SK-N-SH (cell line): Measurements from ENCODE around the gene MYOG. TPM values are rescaled to one million over a fixed set of nuclear protein-coding genes. Genes with fewer than 3 reads are reported as not detected.

ENCODE experiments used
- CTCF ChIA-PET: fragments of 300-600, 350-600 bp; formaldehyde crosslinking; extraction: SDS; loops from one replicate; lab custom pipeline; 2021; lab: Yijun Ruan, JAX
- POLR2A ChIA-PET: fragments of 350-600 bp; sonication (Branson Sonifier 250); formaldehyde crosslinking; extraction: SDS; loops from one replicate; lab custom pipeline; 2020; ENCODE audit warnings: antibody characterized with exemption, inconsistent platforms; lab: Yijun Ruan, JAX
- DNase-seq: peaks from one replicate; pipeline ENCODE4 v3.0.0; 2012
- H2AFZ ChIP-seq: fragments of 200-600 bp; sonication (generic); 2 replicates; pipeline ENCODE4 v1.8.1; 2016; ENCODE audit warnings: antibody characterized with exemption, mild to moderate bottlenecking, low read depth
- H3F3A ChIP-seq: fragments of 200-600 bp; sonication (generic); replicated peaks from 2 replicates; pipeline ENCODE3; 2016; ENCODE audit warnings: antibody characterized with exemption, mild to moderate bottlenecking; ENCODE audit not compliant: insufficient read depth
- H3K27ac ChIP-seq, 2 experiments: fragments of 200-500 bp in 1 of 2; fragments of 200-600 bp in 1 of 2; sonication (Bioruptor generic) in 1 of 2; sonication (generic), shearing (Covaris generic) in 1 of 2; 2 replicates each; pipeline versions ENCODE4 v1.5.1 to v1.6.1; 2014 to 2016; ENCODE audit warnings: low read depth in 2 of 2, inconsistent platforms in 1 of 2, low read length in 1 of 2, mild to moderate bottlenecking in 1 of 2, mixed read lengths in 1 of 2
- H3K27me3 ChIP-seq: fragments of 200-600 bp; sonication (generic), shearing (Covaris generic); 2 replicates; pipeline ENCODE4 v1.6.1; 2016; ENCODE audit warnings: mixed run types; ENCODE audit not compliant: insufficient read depth
- H3K36me3 ChIP-seq, 2 experiments: fragments of 200-500 bp in 1 of 2; fragments of 200-600 bp in 1 of 2; sonication (Bioruptor generic) in 1 of 2; sonication (generic) in 1 of 2; replicated peaks in 1 of 2; 2 replicates each; pipeline versions ENCODE3 to v1.5.1; 2014 to 2016; ENCODE audit warnings: low read length in 1 of 2, mild to moderate bottlenecking in 1 of 2; ENCODE audit not compliant: insufficient read depth in 2 of 2, control insufficient read depth in 1 of 2
- H3K4me1 ChIP-seq, 2 experiments: fragments of 200-500 bp in 1 of 2; fragments of 200-600 bp in 1 of 2; sonication (Bioruptor generic) in 1 of 2; sonication (generic), shearing (Covaris generic) in 1 of 2; 2 replicates each; pipeline versions ENCODE4 v1.5.1 to v1.6.1; 2014 to 2016; ENCODE audit warnings: low read depth in 1 of 2, low read length in 1 of 2, mixed run types in 1 of 2; ENCODE audit not compliant: insufficient read depth in 2 of 2, control insufficient read depth in 1 of 2
- H3K4me2 ChIP-seq: fragments of 200-600 bp; sonication (generic), shearing (Covaris generic); 2 replicates; pipeline ENCODE4 v1.6.1; 2017; ENCODE audit warnings: mixed run types
- H3K4me3 ChIP-seq, 2 experiments: fragments of 200-500 bp in 1 of 2; fragments of 200-600 bp in 1 of 2; sonication (Bioruptor generic) in 1 of 2; sonication (generic), shearing (Covaris generic) in 1 of 2; 2 replicates each; pipeline versions ENCODE4 v1.5.1 to v1.8.1; 2014 to 2016; ENCODE audit warnings: low read depth in 2 of 2, inconsistent platforms in 1 of 2, low read length in 1 of 2, mild to moderate bottlenecking in 1 of 2, mixed read lengths in 1 of 2, moderate library complexity in 1 of 2
- H3K79me2 ChIP-seq: fragments of 200-600 bp; sonication (generic); 2 replicates; pipeline ENCODE4 v1.8.1; 2017; ENCODE audit warnings: mild to moderate bottlenecking; ENCODE audit not compliant: insufficient read depth
- H3K9ac ChIP-seq: fragments of 200-600 bp; sonication (generic); 2 replicates; pipeline ENCODE4 v1.6.1; 2017; ENCODE audit warnings: mixed run types
- H3K9me2 ChIP-seq: fragments of 200-600 bp; sonication (generic); 2 replicates; pipeline ENCODE4 v1.6.1; 2017; ENCODE audit warnings: mixed run types
- H3K9me3 ChIP-seq: fragments of 200-600 bp; sonication (generic); 2 replicates; pipeline ENCODE4 v1.6.1; 2017; ENCODE audit warnings: mixed run types, mild to moderate bottlenecking, moderate library complexity
- H4K20me1 ChIP-seq: fragments of 200-600 bp; sonication (generic); 2 replicates; pipeline ENCODE4 v1.6.1; 2017; ENCODE audit warnings: mild to moderate bottlenecking, mixed run types; ENCODE audit not compliant: insufficient read depth
- FOSL2 ChIP-seq: IDR thresholded peaks from 2 replicates; pipeline ENCODE4 v1.4.0; 2012; ENCODE audit warnings: low read depth, mild to moderate bottlenecking, moderate library complexity, borderline replicate concordance
- MXI1 ChIP-seq: IDR thresholded peaks from 2 replicates; pipeline ENCODE4 v1.6.1; 2012; ENCODE audit warnings: mild to moderate bottlenecking, low read depth, low read length, improper control_type of control experiment
- SIN3A ChIP-seq: IDR thresholded peaks from 2 replicates; pipeline ENCODE4 v1.6.1; 2012; ENCODE audit warnings: low read depth, mild to moderate bottlenecking, low read length, moderate library complexity, borderline replicate concordance
- TCF12 ChIP-seq: IDR thresholded peaks from 2 replicates; pipeline ENCODE4 v1.4.0; 2012
- TEAD4 ChIP-seq: IDR thresholded peaks from 2 replicates; pipeline ENCODE4 v1.4.0; 2012; ENCODE audit warnings: mild to moderate bottlenecking, borderline replicate concordance; ENCODE audit not compliant: insufficient read depth
- YY1 ChIP-seq: IDR thresholded peaks from 2 replicates; pipeline ENCODE4 v1.4.0; 2012; ENCODE audit warnings: low read depth, mild to moderate bottlenecking
- WGBS: methylation state at CpG from one replicate; pipeline ENCODE4 v1.1.6; 2017; ENCODE audit warnings: low lambda C conversion rate; 5-methylcytosine and 5-hydroxymethylcytosine counted together
- polyA plus RNA-seq, 3 experiments: library from polyadenylated mRNA; depleted of rRNA; stranded (reverse); fragments of >200 nt; gene quantifications; 2 replicates each; pipeline ENCODE4 v1.2.3, GENCODE V29; 2012
- TF ChIP-seq, protein P1 (sequence below): IDR thresholded peaks from 2 replicates; pipeline ENCODE4; 2012
- TF ChIP-seq, protein P2 (sequence below): fragments of 200-600 bp; sonication (generic); IDR thresholded peaks from 2 replicates; pipeline ENCODE4 v1.6.1; 2017; ENCODE audit warnings: antibody characterized with exemption, mild to moderate bottlenecking, moderate library complexity
- TF ChIP-seq, protein P3 (sequence below): fragments of 150-350 bp; IDR thresholded peaks from 2 replicates; pipeline ENCODE4 v1.6.1; 2017; ENCODE audit warnings: antibody characterized with exemption, low read length, low read depth, borderline replicate concordance
- TF ChIP-seq, protein P4 (sequence below): IDR thresholded peaks from 2 replicates; pipeline ENCODE4 v1.4.0; 2012; ENCODE audit warnings: low read depth

Gene MYOG
- polyA plus RNA-seq, 1 of the 3 experiments (the other 2 are of a cell fraction), result not detected

DNA sequence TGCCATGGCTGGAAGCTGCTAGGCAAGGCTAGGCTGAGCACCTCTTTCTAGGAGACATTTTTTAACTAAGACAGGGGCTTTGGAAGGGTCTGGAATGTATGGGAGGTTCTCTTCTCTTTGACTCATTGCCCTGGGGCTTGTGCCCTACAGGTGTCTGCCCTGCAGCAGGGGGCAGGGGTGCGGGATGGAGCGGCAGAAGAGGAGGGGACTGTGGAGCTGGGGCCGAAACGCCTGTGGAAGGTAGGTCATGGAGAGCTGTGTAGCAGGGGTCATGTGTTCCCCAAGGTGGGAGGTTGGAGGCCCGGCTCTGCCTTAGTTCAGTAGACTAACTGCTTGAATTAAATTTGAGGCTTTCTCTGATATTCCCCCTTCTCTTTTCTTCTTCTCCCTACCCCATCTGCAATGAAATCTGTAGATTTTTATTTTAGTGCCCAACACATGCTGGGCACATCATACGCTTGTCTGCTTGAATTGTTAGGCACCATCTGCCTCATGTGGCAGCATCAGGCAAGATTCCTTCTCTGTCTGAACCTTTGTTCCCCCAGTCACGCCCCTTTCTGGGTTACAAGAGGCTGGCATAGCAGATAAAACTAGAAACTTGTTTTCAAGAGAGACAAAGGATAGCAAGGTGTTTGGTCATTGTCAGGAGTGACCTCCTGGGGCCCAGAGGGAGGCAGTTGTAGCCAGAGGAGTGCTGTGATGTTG lies 41.1 kb downstream of the MYOG start:
- 82% methylated on average over 7 of the region's 7 CpGs for WGBS
- H3K36me3 ChIP-seq, result no peaks in the 10 kb centered on the region
- CTCF ChIA-PET, result interaction anchor here (2.2 to 16.3 kb wide), 5 partner anchors 9 to 225 kb away, joined by 5 to 454 read pairs (median 228); partner anchors contain the start of gene ADORA1

More for the DNA sequence above, 41.1 kb downstream of the MYOG start:
- peaks cover 5 to 13% of the 10 kb centered on the region in 2 experiments; a peak in 3 of 4 replicates for H3K4me1 ChIP-seq
- no peaks in the 10 kb centered on the region for H3K9me2 ChIP-seq
- no peak for TF ChIP-seq TCF12
- TF ChIP-seq, protein P1, sequence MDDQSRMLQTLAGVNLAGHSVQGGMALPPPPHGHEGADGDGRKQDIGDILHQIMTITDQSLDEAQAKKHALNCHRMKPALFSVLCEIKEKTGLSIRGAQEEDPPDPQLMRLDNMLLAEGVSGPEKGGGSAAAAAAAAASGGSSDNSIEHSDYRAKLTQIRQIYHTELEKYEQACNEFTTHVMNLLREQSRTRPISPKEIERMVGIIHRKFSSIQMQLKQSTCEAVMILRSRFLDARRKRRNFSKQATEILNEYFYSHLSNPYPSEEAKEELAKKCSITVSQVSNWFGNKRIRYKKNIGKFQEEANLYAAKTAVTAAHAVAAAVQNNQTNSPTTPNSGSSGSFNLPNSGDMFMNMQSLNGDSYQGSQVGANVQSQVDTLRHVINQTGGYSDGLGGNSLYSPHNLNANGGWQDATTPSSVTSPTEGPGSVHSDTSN, result no peak
- TF ChIP-seq, protein P2, sequence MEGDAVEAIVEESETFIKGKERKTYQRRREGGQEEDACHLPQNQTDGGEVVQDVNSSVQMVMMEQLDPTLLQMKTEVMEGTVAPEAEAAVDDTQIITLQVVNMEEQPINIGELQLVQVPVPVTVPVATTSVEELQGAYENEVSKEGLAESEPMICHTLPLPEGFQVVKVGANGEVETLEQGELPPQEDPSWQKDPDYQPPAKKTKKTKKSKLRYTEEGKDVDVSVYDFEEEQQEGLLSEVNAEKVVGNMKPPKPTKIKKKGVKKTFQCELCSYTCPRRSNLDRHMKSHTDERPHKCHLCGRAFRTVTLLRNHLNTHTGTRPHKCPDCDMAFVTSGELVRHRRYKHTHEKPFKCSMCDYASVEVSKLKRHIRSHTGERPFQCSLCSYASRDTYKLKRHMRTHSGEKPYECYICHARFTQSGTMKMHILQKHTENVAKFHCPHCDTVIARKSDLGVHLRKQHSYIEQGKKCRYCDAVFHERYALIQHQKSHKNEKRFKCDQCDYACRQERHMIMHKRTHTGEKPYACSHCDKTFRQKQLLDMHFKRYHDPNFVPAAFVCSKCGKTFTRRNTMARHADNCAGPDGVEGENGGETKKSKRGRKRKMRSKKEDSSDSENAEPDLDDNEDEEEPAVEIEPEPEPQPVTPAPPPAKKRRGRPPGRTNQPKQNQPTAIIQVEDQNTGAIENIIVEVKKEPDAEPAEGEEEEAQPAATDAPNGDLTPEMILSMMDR, result no peak
- TF ChIP-seq, protein P3, sequence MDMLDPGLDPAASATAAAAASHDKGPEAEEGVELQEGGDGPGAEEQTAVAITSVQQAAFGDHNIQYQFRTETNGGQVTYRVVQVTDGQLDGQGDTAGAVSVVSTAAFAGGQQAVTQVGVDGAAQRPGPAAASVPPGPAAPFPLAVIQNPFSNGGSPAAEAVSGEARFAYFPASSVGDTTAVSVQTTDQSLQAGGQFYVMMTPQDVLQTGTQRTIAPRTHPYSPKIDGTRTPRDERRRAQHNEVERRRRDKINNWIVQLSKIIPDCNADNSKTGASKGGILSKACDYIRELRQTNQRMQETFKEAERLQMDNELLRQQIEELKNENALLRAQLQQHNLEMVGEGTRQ, result no peak
- no peak for TF ChIP-seq TEAD4
- no peak for TF ChIP-seq FOSL2
- TF ChIP-seq, protein P4, sequence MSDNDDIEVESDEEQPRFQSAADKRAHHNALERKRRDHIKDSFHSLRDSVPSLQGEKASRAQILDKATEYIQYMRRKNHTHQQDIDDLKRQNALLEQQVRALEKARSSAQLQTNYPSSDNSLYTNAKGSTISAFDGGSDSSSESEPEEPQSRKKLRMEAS, result no peak
- no peak for TF ChIP-seq YY1
- no peak for TF ChIP-seq MXI1
- TF ChIP-seq SIN3A, result no peak
- H4K20me1 ChIP-seq, result no peaks in the 10 kb centered on the region
- no peak for DNase-seq
- no peak overlapping the region for H2AFZ ChIP-seq
- no peaks in the 10 kb centered on the region for H3K79me2 ChIP-seq
- H3F3A ChIP-seq, result peaks cover 7% of the 10 kb centered on the region
- no peak overlapping the region for H3K9ac ChIP-seq
- POLR2A ChIA-PET, result no interaction called here
- no peaks in the 10 kb centered on the region for H3K9me3 ChIP-seq
- H3K27ac ChIP-seq, result no peak overlapping the region
- no peaks in the 10 kb centered on the region for H3K27me3 ChIP-seq
- no peak overlapping the region for H3K4me2 ChIP-seq
- no peak overlapping the region for H3K4me3 ChIP-seq
